Activated CD4-positive, alpha-beta T cell treated with anti-CD3 and anti-CD28 coated beads for 36 hours (primary cell): ENCODE measurements around the gene PRM1. TPM values are rescaled to one million over a fixed set of nuclear protein-coding genes. Genes with fewer than 3 reads are reported as not detected.

Source experiments
- ATAC-seq: fragments of 200-7000 bp; cut with Tn5 transposase; one replicate; pipeline ENCODE4 v1.10.0; 2021; ENCODE audit warnings: mild to moderate bottlenecking, moderate library complexity
- CTCF ChIA-PET: fragments of 350-600 bp; sonication (Branson Sonifier 250); formaldehyde crosslinking; loops from one replicate; lab custom pipeline; 2021; ENCODE audit warnings: antibody characterized with exemption; lab: Charles Lee
- POLR2A ChIA-PET: fragments of 350-600 bp; sonication (Branson Sonifier 250); formaldehyde crosslinking; loops from one replicate; lab custom pipeline; 2021; ENCODE audit warnings: antibody characterized with exemption, inconsistent platforms; lab: Charles Lee
- DNase-seq: peaks from one replicate; pipeline ENCODE4 v3.0.0-alpha.2; 2020
- H3K27ac Mint-ChIP-seq: one replicate; pipeline ENCODE4 v1.8.0; 2021; ENCODE audit warnings: mixed read lengths
- H3K27me3 Mint-ChIP-seq: one replicate; pipeline ENCODE4 v1.8.0; 2021; ENCODE audit warnings: mixed read lengths
- H3K36me3 Mint-ChIP-seq: one replicate; pipeline ENCODE4 v1.8.0; 2021; ENCODE audit warnings: low read depth, mixed read lengths
- H3K4me1 Mint-ChIP-seq: one replicate; pipeline ENCODE4 v1.8.0; 2021; ENCODE audit warnings: mixed read lengths
- H3K4me3 Mint-ChIP-seq: one replicate; pipeline ENCODE4 v1.8.0; 2021; ENCODE audit warnings: mild to moderate bottlenecking, moderate library complexity, mixed read lengths
- H3K9me3 Mint-ChIP-seq: one replicate; pipeline ENCODE4 v1.8.0; 2021; ENCODE audit warnings: low read depth, mixed read lengths
- intact Hi-C, 2 experiments: fragments of 100-400 bp; cut with DNase I in 1 of 2; cut with micrococcal nuclease in 1 of 2; formaldehyde crosslinking; loops; one replicate each; pipeline versions ENCODE4 v1.14.2 to v1.15.1; 2022 to 2024; cut with DNase I, micrococcal nuclease
- total RNA-seq, 2 experiments: library from RNA; stranded (reverse); gene quantifications; one replicate each; pipeline ENCODE4 v1.2.3, GENCODE V29; 2021

Gene PRM1, protein sequence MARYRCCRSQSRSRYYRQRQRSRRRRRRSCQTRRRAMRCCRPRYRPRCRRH
- not detected for total RNA-seq

DNA sequence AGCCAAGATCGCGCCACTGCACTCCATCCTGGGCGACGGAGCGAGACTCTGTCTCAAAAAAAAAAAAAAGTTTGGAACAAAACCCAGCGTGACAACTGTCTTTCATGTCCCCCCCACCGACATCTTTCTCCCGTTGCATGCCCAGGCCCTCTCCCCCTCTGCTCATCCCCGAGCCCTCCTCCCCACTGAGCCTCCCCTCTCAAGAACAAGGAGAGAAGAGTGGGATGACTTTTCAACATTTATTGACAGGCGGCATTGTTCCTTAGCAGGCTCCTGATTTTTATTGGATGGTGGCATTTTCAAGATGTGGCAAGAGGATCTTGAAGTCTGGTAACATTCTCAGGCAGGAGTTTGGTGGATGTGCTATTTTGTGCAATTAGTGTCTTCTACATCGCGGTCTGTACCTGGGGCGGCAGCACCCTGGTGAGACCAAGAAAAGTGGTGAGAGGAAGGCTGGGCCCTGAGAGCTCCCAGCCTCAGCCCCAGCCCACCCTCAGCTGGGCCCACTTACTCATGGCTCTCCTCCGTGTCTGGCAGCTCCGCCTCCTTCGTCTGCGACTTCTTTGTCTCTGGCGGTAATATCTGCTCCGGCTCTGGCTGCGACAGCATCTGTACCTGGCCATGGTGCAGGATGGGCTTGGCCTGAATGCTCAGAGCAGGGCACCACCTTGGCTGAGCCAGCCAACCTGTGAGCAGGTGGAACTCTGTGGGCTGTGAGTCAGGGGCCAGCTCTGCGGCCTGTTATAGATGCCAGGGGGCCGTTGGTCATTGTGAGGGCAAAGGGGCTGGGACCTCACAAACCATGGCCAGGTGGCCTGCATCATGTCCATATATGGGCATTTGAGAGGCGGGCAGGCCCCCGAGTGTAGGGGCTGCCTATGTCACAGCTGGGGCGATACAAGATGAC lies at the start of gene PRM1:
TSS of gene PRM1 (minus strand) at position 715 of the 907 bp plus-strand sequence. CDS start at position 623, 92 bp downstream.
- CTCF ChIA-PET = no interaction called here
- Mint-ChIP-seq H3K36me3 (no peaks in the 10 kb centered on the region), H3K9me3 (no peaks in the 10 kb centered on the region), H3K4me3 (no peak within 1 kb of the TSS), H3K4me1 (peaks cover 8% of the 10 kb centered on the region), H3K27ac (no peak within 1 kb of the TSS), H3K27me3 (no peaks in the 10 kb centered on the region)
- ATAC-seq = no peak
- intact Hi-C loops = no loop called here
- no peak for DNase-seq
- POLR2A ChIA-PET = no interaction called here

DNA sequence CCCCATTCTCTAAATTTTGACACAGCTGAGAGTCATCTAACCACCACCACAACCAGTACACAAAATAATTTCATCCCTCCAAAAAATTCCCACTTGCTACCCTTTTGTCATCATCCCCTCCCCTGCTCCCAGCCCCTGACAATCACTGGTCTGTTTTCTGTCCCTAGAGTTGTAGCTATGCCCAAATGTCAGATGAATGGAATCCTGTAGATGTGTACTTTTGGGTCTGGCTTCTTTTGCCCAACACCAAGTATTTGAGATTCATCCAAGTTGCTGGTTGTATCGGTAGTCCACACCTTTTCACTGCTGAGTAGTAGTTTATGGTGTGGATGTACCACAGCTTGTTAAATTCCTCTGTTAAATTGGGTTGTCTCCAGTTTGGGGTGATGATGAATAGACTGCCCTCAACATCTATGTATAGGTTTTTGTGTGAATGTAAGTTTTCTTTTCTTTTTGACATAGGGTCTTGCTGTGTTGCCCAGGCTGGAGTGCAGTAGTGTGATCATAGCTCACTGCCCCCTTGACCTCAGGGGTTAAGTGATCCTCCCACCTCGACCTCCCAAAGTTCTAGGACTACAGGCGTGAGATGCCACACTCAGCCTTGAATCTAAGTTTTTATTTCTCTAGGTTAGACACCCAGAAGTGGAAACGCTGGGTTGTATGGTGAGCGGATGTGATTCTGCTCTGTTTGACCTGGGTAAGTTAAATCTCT lies 49.6 kb upstream of the PRM1 start:
- intact Hi-C loops = no loop called here
- no peaks in the 10 kb centered on the region for H3K27me3 Mint-ChIP-seq
- H3K9me3 Mint-ChIP-seq = no peaks in the 10 kb centered on the region
- peaks cover 41% of the 10 kb centered on the region for H3K4me1 Mint-ChIP-seq
- ChIA-PET CTCF (no interaction called here), POLR2A (no interaction called here)
- H3K4me3 Mint-ChIP-seq = no peak overlapping the region
- DNase-seq (no peak), ATAC-seq (no peak)
- H3K27ac Mint-ChIP-seq = no peak overlapping the region
- no peaks in the 10 kb centered on the region for H3K36me3 Mint-ChIP-seq

DNA sequence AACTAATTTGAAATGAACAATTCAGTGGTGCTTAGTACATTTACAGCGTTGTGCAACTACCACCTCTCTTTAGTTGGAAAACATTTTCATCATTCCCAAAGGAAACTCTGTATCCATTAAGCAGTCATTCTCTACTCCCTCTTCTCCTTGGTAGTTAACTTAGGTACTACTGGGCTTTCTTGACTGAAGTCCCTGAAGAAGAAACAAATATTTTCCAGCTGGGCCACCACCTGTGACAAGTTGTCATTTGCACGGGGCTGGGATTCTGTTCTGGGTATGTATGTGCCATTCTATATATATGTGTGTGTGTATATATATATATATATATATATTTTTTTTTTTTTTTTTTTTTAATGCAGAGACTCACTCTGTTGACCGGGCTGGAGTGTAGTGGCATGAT lies 48.8 kb upstream of the PRM1 start:
- DNase-seq (no peak), ATAC-seq (no peak)
- intact Hi-C loops = loop anchor here (1.0 to 2.0 kb wide), 3 partner anchors 13 to 25 kb away; no protein-coding TSS in a partner anchor
- Mint-ChIP-seq H3K27me3 (no peaks in the 10 kb centered on the region), H3K4me1 (peaks cover 48% of the 10 kb centered on the region), H3K4me3 (no peak overlapping the region), H3K9me3 (no peaks in the 10 kb centered on the region), H3K27ac (no peak overlapping the region), H3K36me3 (no peaks in the 10 kb centered on the region)
- POLR2A ChIA-PET = no interaction called here
- CTCF ChIA-PET = interaction anchor here (0.9 to 1.9 kb wide), 2 partner anchors 42 to 75 kb away, joined by 3 to 6 read pairs; no protein-coding TSS in a partner anchor

DNA sequence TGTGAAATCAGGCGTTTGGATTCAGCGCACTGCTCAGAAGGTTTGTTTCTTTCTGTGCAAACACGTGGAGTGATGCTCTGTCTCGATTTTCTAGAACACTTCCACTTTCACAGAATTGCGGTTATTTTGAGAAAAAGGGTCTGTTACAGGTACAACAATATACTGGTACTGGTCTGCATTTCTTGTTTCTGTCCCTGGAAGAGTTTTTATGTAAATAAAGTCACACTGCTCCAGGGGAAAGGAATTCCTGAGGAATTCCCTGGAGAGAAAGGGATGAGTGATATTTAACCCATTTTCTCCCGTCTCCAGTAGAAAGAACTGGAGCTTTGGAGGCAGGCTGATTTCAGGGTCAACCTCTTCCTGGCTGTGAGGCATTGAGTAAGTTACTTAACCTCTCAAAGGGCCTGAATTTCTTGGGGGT lies 48.0 kb upstream of the PRM1 start:
- peak overlapping the region; percentile 44 for H3K27ac Mint-ChIP-seq
- POLR2A ChIA-PET = interaction anchor here (1.1 kb wide), 1 partner anchor 32 kb away, joined by 3 read pairs; no protein-coding TSS in a partner anchor
- peak overlapping the region; percentile 37 for H3K4me3 Mint-ChIP-seq
- no peak for DNase-seq
- H3K27me3 Mint-ChIP-seq = no peaks in the 10 kb centered on the region
- H3K36me3 Mint-ChIP-seq = no peaks in the 10 kb centered on the region
- peak; percentile 37 for ATAC-seq
- intact Hi-C loops = loop anchor here (1.0 to 2.0 kb wide), 3 partner anchors 14 to 26 kb away; no protein-coding TSS in a partner anchor
- no peaks in the 10 kb centered on the region for H3K9me3 Mint-ChIP-seq
- H3K4me1 Mint-ChIP-seq = peaks cover 51% of the 10 kb centered on the region
- CTCF ChIA-PET = interaction anchor here (0.6 to 1.9 kb wide), 3 partner anchors 66 to 253 kb away, joined by 3 to 6 read pairs (median 5); no protein-coding TSS in a partner anchor

DNA sequence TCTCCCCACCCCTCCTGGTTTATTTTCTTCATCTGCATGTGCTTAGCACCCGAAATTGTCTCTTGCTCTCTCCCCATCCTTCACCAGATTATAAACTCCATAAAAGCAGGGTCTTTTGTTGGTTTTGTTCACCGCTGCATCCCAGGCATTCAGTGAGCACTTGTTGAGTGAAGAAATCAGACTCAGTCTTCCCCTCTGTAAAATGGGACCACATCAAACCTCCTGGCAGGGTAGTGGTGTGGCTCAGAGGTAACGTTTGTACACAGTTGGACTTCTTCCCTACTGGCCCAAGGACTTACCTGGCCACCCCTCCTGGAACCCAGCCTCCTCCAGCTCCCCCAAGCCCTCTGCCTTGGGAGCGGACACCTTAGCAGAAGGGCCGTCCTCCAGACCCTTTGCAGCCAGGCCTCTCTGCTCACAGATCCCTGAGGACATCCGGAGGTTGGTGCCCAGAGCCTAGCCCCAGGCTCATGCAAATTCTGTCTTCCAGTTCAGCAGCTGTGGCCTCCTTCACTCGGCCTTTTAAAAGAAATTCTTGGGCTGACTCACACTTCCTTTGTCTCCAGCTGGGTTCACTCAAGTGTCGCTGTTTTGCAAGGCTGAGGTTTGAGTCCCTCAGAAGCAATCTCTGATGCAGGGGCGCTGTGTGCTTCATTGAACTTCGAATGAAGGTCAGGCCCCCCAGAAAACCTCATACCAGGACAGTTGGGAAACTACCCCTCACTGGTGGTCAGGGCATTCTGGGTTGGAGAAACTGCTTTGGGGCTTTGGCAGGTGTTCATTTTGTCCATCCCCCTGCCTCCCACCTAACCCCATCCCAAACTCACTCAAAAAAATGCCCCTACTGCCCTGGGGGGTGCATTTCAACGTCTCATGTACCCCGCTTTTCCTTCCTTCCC lies 47.3 kb upstream of the PRM1 start:
- H3K9me3 Mint-ChIP-seq = no peaks in the 10 kb centered on the region
- intact Hi-C loops = loop anchor here (1.0 to 2.0 kb wide), 4 partner anchors 14 to 26 kb away; no protein-coding TSS in a partner anchor
- H3K27ac Mint-ChIP-seq = peak overlapping the region; percentile 64
- no peaks in the 10 kb centered on the region for H3K27me3 Mint-ChIP-seq
- peak; percentile 73 for DNase-seq
- H3K36me3 Mint-ChIP-seq = no peaks in the 10 kb centered on the region
- H3K4me3 Mint-ChIP-seq = peak overlapping the region; percentile 37
- ChIA-PET CTCF (interaction anchor here (0.6 to 1.9 kb wide), 3 partner anchors 65 to 254 kb away, joined by 3 to 6 read pairs (median 5); no protein-coding TSS in a partner anchor), POLR2A (interaction anchor here (1.1 kb wide), 1 partner anchor 31 kb away, joined by 3 read pairs; no protein-coding TSS in a partner anchor)
- peak; percentile 81 for ATAC-seq
- H3K4me1 Mint-ChIP-seq = peaks cover 51% of the 10 kb centered on the region

DNA sequence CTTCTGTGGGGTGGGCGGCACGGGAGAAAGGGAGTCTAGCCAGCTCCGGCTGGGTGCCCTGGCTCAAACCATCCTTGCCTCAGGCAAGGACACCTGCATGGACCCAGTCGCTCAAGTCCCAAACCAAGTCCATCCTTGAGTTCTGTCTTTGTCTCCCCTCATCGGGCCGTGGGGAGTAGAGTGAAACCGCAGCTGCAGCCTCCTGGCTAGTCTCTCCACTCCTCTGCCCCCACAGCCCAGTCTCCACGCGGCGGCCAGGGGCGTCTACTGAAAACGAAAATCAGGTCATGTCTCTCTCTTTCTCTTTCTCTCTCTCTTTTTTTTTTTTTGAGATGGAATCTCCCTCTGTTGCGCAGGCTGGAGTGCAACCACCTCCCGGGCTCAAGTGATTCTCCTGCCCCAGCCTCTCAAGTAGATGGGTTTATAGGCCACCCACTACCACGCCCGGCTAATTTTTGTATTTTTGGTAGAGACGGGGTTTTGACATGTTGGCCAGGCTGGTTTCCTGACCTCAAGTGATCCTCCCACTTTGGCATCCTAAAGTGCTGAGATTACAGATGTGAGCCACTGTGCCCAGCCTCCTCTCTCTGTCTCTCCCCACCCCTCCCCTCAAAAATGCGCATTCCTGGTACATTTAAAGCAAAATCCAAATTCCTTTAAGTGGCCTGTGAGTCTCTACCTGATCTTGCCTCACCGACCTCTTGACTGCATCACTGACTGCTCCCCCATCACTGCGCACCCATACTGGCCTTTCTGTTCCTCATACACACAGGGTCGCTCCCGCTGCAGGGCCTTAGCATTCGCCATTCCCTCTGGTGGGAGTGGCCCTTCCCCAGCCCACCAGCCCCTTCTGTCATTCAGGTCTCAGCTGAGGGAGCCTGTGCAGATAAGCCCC lies 46.4 kb upstream of the PRM1 start:
- H3K27me3 Mint-ChIP-seq = no peaks in the 10 kb centered on the region
- ChIA-PET POLR2A (interaction anchor here (1.1 kb wide), 1 partner anchor 30 kb away, joined by 3 read pairs; no protein-coding TSS in a partner anchor), CTCF (interaction anchor here (0.6 to 1.1 kb wide), 3 partner anchors 26 to 35 kb away, joined by 3 read pairs; no protein-coding TSS in a partner anchor)
- no peak overlapping the region for H3K4me3 Mint-ChIP-seq
- ATAC-seq = no peak
- intact Hi-C loops = loop anchor here (1.0 to 2.0 kb wide), 4 partner anchors 15 to 27 kb away; no protein-coding TSS in a partner anchor
- peak overlapping the region; percentile 55 for H3K27ac Mint-ChIP-seq
- H3K9me3 Mint-ChIP-seq = no peaks in the 10 kb centered on the region
- peak; percentile 42 for DNase-seq
- H3K36me3 Mint-ChIP-seq = no peaks in the 10 kb centered on the region
- H3K4me1 Mint-ChIP-seq = peaks cover 51% of the 10 kb centered on the region

DNA sequence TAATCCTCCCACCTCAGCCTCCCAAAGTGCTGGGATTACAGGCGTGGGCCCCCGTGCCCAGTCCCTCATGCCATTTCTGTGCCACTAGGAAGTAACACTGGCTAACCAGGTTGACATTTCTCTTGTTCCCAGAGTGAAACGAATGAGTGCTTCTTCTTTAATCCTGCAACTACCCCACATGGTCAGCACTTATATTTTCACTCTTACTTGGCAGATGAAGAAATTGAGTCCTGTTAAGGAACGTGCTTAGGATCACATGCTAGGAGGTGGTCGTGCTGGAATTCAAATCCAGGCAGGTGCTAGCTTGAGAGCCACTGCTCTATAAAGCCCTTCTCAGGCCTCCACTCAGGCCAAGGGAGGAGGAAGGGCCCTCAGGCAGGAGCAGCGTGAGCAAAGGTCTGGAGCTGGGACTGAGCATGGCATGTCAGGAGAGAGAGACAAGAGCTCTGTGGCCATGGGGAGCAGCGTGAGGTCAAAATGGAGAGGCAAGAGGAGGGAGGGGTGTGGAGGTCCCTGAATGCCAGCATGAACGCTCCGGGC lies 45.7 kb upstream of the PRM1 start:
- H3K4me1 Mint-ChIP-seq = peaks cover 51% of the 10 kb centered on the region
- no peaks in the 10 kb centered on the region for H3K9me3 Mint-ChIP-seq
- intact Hi-C loops = loop anchor here in 1 of 2 experiments (2.0 kb wide), 1 partner anchor 14 kb away; no protein-coding TSS in a partner anchor
- POLR2A ChIA-PET = interaction anchor here (0.6 kb wide), 1 partner anchor 14 kb away, joined by 3 read pairs; no protein-coding TSS in a partner anchor
- H3K4me3 Mint-ChIP-seq = no peak overlapping the region
- H3K27ac Mint-ChIP-seq = peak overlapping the region; percentile 55
- no peak for ATAC-seq
- H3K27me3 Mint-ChIP-seq = no peaks in the 10 kb centered on the region
- H3K36me3 Mint-ChIP-seq = no peaks in the 10 kb centered on the region
- CTCF ChIA-PET = interaction anchor here (0.6 to 1.1 kb wide), 3 partner anchors 26 to 34 kb away, joined by 3 read pairs; no protein-coding TSS in a partner anchor
- DNase-seq = no peak

DNA sequence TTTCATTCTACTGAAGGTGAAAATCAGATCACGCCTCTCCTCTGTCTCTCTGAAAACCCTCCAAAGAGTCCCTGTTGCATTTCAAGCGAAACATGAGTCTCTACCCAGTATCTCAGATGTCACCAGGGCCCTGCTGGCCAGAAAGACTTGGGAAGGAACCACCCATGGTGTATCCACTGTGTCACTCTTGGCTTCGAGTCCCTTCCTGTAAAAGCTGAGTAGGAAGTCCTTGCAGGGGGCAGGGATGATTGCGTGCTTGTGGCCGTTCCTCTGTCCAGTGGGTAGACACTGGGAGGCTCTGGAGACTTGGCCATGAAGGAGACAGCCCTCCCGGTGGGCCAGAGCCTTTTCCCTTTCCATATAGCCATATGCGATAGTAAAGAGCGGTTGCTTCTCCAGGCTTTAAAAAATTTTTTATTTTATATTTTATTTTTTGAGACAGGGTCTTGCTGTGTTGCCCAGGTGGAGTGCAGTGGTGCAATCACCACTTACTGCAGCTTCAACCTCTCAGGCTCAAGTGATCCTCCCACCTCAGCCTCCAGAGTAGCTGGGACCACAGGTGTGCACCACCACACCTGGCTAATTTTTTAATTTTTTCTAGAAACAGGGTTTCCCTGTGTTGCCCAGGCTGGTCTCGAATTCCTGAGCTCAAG lies 45.1 kb upstream of the PRM1 start:
- peaks cover 51% of the 10 kb centered on the region for H3K4me1 Mint-ChIP-seq
- H3K27ac Mint-ChIP-seq = peak overlapping the region; percentile 55
- CTCF ChIA-PET = interaction anchor here (1.1 kb wide), 1 partner anchor 34 kb away, joined by 3 read pairs; no protein-coding TSS in a partner anchor
- no peaks in the 10 kb centered on the region for H3K36me3 Mint-ChIP-seq
- no peak overlapping the region for H3K4me3 Mint-ChIP-seq
- POLR2A ChIA-PET = interaction anchor here (0.6 kb wide), 1 partner anchor 13 kb away, joined by 3 read pairs; no protein-coding TSS in a partner anchor
- no peaks in the 10 kb centered on the region for H3K9me3 Mint-ChIP-seq
- intact Hi-C loops = loop anchor here in 1 of 2 experiments (2.0 kb wide), 1 partner anchor 13 kb away; no protein-coding TSS in a partner anchor
- no peak for DNase-seq
- ATAC-seq = peak; percentile 17
- H3K27me3 Mint-ChIP-seq = no peaks in the 10 kb centered on the region
